Neutrophil (primary cell): ENCODE measurements around the gene CCDC170.

ENCODE experiments used
- H3K27ac ChIP-seq: fragments of 200-600 bp; sonication (generic); 2 replicates; pipeline ENCODE4 v1.5.1; 2016; ENCODE audit warnings: mild to moderate bottlenecking, moderate library complexity
- H3K27me3 ChIP-seq: fragments of 200-600 bp; sonication (generic); 2 replicates; pipeline ENCODE4 v1.6.0; 2016; ENCODE audit warnings: mild to moderate bottlenecking
- H3K36me3 ChIP-seq: fragments of 200-600 bp; sonication (generic); 2 replicates; pipeline ENCODE4 v1.5.1; 2017
- H3K4me1 ChIP-seq, 2 experiments: fragments of 200-600 bp in 1 of 2; sonication (generic) in 1 of 2; 1 replicate in 1 of 2; 2 replicates in 1 of 2; pipeline versions ENCODE4 v1.5.1 to v1.6.1; 2013 to 2016; ENCODE audit warnings: low read depth in 1 of 2, low read length in 1 of 2, mild to moderate bottlenecking in 1 of 2, moderate library complexity in 1 of 2; ENCODE audit not compliant: control insufficient read depth in 1 of 2, insufficient read depth in 1 of 2
- H3K4me3 ChIP-seq, 2 experiments: fragments of 200-600 bp in 1 of 2; sonication (generic) in 1 of 2; 1 replicate in 1 of 2; 2 replicates in 1 of 2; pipeline ENCODE4 v1.5.1; 2013 to 2016; ENCODE audit warnings: low read depth in 1 of 2, low read length in 1 of 2, mild to moderate bottlenecking in 1 of 2, moderate library complexity in 1 of 2
- H3K9me3 ChIP-seq: fragments of 200-600 bp; sonication (generic); 2 replicates; pipeline ENCODE4 v1.5.1; 2016
- CTCF ChIP-seq: fragments of 200-600 bp; sonication (generic); IDR thresholded peaks from 2 replicates; pipeline ENCODE4 v1.5.1; 2016; ENCODE audit warnings: antibody characterized with exemption

Gene CCDC170

GRCh38 chr6:151561238-151561637, 67.4 kb downstream of the CCDC170 start:
- no peak overlapping the region for H3K27ac ChIP-seq
- no peaks in the 10 kb centered on the region for H3K9me3 ChIP-seq
- H3K4me3 ChIP-seq = no peak overlapping the region
- no peaks in the 10 kb centered on the region for H3K27me3 ChIP-seq
- no peak for TF ChIP-seq CTCF
- H3K36me3 ChIP-seq = no peaks in the 10 kb centered on the region
- H3K4me1 ChIP-seq = no peaks in the 10 kb centered on the region

GRCh38 chr6:151564654-151565053, 70.8 kb downstream of the CCDC170 start:
- no peak overlapping the region for H3K27ac ChIP-seq
- no peaks in the 10 kb centered on the region for H3K9me3 ChIP-seq
- H3K36me3 ChIP-seq = no peaks in the 10 kb centered on the region
- H3K4me1 ChIP-seq = no peaks in the 10 kb centered on the region
- H3K27me3 ChIP-seq = no peaks in the 10 kb centered on the region
- no peak for TF ChIP-seq CTCF
- no peak overlapping the region for H3K4me3 ChIP-seq

GRCh38 chr6:151565940-151566339, 72.1 kb downstream of the CCDC170 start:
- H3K9me3 ChIP-seq = no peaks in the 10 kb centered on the region
- no peak overlapping the region for H3K27ac ChIP-seq
- no peak for TF ChIP-seq CTCF
- H3K27me3 ChIP-seq = no peaks in the 10 kb centered on the region
- H3K4me3 ChIP-seq = no peak overlapping the region
- H3K4me1 ChIP-seq = no peaks in the 10 kb centered on the region
- H3K36me3 ChIP-seq = no peaks in the 10 kb centered on the region

GRCh38 chr6:151566557-151566956, 72.7 kb downstream of the CCDC170 start:
- no peaks in the 10 kb centered on the region for H3K36me3 ChIP-seq
- no peaks in the 10 kb centered on the region for H3K27me3 ChIP-seq
- H3K4me1 ChIP-seq = no peaks in the 10 kb centered on the region
- no peaks in the 10 kb centered on the region for H3K9me3 ChIP-seq
- TF ChIP-seq CTCF = no peak
- no peak overlapping the region for H3K27ac ChIP-seq
- H3K4me3 ChIP-seq = no peak overlapping the region

GRCh38 chr6:151576633-151577032, 82.8 kb downstream of the CCDC170 start:
- Histone ChIP-seq H3K9me3 (no peaks in the 10 kb centered on the region), H3K27ac (no peak overlapping the region), H3K4me3 (no peak overlapping the region), H3K27me3 (no peaks in the 10 kb centered on the region), H3K36me3 (no peaks in the 10 kb centered on the region), H3K4me1 (no peaks in the 10 kb centered on the region)
- no peak for TF ChIP-seq CTCF

GRCh38 chr6:151577257-151577656, 83.4 kb downstream of the CCDC170 start:
- H3K4me1 ChIP-seq = no peaks in the 10 kb centered on the region
- H3K9me3 ChIP-seq = no peaks in the 10 kb centered on the region
- TF ChIP-seq CTCF = no peak
- no peak overlapping the region for H3K4me3 ChIP-seq
- H3K36me3 ChIP-seq = no peaks in the 10 kb centered on the region
- no peak overlapping the region for H3K27ac ChIP-seq
- no peaks in the 10 kb centered on the region for H3K27me3 ChIP-seq
